Activated CD4-positive, alpha-beta T cell treated with anti-CD3 and anti-CD28 coated beads for 24 hours (primary cell): ENCODE measurements around the gene RPA3.
"Not testable (repeated sequence)": the region's sequence is repeated elsewhere in the genome, so short reads cannot be mapped to it uniquely, and the experiment has no call there.

ENCODE experiments used
- DNase-seq, 2 donors: peaks; one replicate each; pipeline ENCODE4 v3.0.0-alpha.2; 2020; ENCODE audit warnings: low read depth in 2 of 2

Gene RPA3

DNA sequence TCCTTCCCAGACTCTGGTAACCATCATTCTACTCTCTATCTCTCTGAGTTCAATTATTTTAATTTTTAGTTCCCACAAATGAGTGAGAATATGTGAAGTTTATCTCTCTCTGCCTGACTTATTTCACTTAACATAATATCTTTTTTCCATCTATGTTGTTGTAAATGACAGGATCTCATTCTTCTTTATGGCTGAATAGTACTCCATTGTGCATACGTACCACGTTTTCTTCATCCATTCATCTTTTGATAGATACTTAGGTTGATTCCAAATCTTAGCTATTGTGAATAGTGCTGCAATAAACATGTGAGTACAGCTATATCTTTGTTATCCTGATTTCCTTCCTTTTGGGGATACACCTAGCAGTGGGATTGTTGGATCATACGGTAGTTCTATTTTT, 23.9 kb downstream of the RPA3 start:
- DNase-seq: no peak

- no peak for DNase-seq
Observed at GRCh38 chr7:7693881-7694280, 24.5 kb downstream of the RPA3 start.

DNA sequence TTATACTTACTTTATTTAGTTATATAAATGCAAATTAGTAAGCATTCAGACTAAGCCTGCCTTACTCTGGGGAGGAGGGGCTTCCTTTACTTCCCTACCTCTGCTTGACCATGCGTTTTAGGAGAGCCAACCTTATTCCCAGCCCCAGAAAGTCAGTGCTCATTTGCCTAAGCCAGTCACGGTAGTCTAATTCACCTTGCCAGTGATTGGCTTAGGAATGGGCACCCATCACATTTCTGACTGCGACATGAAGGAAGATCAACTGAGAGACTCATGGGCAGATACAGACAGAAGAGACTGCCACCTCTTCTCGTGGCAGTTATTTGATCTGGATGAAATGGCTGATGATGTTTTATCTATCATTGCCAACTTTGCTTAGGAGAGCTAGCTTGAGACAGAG, 29.5 kb downstream of the RPA3 start:
- no peak for DNase-seq

DNA sequence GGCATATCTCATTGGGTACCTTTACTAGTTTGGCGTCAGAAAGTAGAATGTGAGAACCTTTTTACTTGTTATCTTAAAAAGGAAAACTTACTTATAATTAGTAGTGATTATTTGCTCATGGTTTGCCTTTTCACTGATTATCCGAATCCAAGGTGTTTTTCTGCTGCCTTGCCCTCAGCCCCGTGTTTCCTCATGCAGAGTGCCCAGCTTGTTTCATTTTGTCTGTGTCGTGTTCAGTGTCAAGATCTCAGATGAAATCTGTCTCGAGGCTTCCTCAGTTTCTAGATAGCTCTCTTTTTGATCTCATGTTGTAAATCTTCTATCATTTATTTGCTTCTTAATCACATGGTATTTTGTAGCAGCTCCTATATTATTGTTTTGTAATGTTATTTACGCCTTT, 30.1 kb downstream of the RPA3 start:
- DNase-seq: no peak

DNA sequence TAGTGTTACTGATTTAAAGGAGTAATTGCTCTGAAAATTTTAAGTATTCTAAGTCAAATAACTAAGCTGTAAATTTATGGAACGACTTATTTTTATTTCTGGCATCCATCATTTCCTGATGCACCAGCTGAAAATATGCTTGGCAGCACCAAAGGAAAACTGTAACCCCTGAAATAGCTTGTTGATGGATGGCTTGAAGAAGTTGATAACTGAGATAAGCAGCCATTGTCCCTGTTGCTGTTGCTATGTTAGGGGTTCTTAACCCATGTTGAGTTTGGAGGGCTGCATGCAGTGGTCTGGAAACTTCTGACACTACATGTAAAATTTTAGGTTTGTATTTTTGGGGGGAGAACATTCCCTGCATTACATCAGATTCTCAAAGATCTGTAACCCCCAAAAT, 30.6 kb downstream of the RPA3 start:
- no peak for DNase-seq

- no peak for DNase-seq
Observed at GRCh38 chr7:7686811-7687508, 31.4 kb downstream of the RPA3 start.

DNA sequence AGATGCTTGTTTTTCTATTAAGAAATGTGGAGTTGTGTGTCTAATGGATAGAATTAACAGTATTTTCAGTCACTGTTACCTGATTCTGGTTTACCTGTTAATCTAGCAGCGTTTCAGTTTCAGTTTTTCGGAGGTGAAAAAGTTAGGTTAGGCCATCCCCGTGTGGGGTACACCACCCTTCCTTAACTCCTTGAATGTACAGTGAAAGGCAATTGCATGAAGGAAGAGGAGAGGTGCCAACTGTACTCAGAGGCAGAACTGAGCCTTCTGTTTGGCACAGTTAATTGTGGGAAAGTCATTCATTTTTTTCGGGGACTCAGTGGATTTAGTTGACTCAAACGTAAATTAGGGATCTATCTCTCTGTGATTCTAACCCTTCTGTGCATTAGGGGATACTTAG, 35.5 kb downstream of the RPA3 start:
- no peak for DNase-seq

DNA sequence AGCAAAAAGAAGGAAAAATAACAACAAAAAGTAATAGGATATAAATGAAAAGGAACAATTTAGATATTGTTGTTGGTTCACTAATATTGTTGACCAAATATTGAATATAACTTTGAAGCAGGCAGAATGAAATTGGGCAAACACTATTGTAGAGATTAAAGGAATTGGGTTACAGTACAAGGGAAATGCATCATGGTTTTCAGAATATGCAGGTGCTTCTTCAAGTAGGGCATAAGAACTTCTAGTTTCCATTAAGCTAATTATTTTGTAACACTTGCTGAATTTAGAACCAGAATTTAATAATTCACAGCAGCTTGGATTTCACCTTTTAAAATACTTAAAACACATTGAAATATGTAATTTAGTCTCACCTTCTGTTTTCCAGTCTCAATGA, 36.5 kb downstream of the RPA3 start:
- no peak for DNase-seq

DNA sequence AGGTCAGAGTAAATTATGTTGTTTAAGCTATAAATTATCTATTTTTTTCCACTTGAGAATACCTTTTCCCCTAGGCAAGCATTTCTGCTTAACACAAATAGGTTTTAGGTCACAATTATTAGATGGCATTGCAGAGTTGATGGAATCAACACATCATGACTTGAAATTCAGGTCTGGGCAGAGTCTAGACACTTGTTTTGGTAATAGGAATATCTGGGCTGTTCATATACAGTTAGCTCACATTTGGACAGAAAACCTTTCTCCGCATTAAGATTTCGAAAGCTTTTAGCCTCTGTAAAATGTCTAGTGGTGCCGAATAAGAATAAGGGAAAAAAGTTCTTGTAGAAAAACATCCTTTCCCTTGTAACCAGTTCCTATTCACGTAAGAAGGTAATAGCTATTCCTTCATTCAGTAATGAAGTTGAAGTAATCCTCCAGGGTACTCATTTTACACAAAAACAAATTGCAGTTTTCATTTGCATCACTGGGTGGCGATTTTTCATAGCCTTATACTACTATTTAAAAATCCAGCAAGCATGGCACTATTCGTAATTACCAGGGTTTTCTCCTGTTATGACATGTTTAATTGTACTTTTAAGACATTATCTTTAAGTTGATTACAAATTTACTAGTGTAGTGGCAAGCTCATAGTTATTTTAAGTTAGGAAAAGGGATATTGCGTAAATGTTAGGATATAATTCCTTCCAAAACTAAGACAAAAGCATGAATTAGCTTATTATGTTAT, 37.0 kb downstream of the RPA3 start:
- DNase-seq: peak in 1 of 2 donors; percentile 17

- not testable (repeated sequence) for DNase-seq
Observed at GRCh38 chr7:7679640-7680039, 38.8 kb downstream of the RPA3 start.

GRCh38 chr7:7675686-7676085, 42.7 kb downstream of the RPA3 start:
- no peak for DNase-seq

GRCh38 chr7:7673240-7673550, 45.2 kb downstream of the RPA3 start:
- DNase-seq: no peak

- no peak for DNase-seq
Observed at GRCh38 chr7:7672545-7673239, 45.7 kb downstream of the RPA3 start.

DNA sequence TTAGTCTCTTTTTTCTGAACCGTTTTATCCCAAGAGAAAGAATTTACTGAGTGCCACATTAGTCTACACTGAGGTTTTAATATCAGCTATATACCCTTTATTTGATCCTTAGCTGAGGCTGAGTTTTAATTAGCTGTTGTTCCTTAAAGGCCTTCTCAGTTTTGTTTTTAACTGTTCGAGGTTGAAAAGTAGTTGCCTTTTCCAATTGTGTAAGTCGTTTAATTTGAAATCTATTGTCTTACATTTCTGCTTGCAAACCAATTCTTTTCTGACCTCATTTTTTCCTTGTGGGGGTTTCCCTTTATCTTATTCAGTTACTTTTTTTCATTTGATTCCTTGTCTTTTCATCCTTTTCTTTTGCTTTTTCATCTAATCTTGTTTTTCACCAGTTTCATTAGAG, 47.0 kb downstream of the RPA3 start:
- DNase-seq: no peak

DNA sequence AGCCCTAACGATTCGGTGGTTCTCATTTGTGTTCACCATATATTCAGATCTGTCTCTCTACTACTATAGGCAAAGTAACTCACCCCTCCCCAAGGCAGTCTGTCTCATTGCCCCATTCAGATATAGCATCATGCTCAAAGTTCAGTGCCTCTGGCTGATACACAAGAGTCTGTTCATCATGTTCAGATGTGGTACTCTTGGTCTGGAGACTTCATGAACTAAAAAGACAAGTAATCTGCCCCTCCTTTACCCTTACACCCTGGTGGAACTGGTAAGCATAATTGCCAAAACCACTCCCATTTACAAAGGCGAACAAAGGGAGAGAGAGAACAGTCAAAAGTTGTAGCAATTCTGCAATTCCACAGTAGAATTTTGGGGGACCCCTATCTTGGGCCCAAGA, 47.9 kb downstream of the RPA3 start:
- no peak for DNase-seq

- DNase-seq: no peak
Observed at GRCh38 chr7:7668706-7669105, 49.7 kb downstream of the RPA3 start.

DNA sequence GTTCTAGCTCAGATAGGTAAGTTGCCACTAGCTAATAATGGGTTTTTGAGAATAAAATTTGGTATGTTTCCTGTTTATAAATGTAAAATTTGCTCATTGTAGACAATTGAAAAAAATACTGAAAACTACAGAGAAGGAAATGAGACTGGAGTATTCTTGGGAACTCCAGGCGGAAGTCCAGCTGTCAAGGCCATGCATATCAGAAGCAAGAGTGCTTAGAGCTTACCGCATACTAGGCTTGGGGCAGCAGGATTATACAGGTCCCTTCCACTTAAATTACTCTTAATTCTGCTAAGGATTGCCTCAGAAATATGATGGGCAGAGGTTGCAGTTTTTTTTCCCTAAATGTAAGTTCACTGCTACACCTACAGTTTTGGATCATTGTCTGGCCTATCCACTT, 51.2 kb downstream of the RPA3 start:
- DNase-seq: no peak

DNA sequence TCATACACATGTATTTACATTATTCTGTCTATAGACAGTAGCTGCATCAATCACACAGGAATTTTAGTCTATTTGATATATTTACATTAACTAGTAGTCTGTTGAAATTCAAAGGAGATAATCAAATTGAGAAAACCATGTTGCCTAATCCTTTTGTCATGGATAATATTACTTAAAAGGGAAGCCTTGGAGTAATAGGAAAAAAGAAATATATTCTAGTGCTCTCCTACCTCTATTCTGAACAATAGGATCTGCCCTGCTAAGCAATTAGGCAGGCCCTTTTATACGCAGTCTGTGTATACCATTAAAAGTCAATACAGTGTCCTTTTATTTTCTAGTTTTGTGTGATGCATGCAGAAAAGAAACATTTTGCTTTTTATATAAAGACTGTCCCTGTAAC, 53.4 kb downstream of the RPA3 start:
- no peak for DNase-seq

DNA sequence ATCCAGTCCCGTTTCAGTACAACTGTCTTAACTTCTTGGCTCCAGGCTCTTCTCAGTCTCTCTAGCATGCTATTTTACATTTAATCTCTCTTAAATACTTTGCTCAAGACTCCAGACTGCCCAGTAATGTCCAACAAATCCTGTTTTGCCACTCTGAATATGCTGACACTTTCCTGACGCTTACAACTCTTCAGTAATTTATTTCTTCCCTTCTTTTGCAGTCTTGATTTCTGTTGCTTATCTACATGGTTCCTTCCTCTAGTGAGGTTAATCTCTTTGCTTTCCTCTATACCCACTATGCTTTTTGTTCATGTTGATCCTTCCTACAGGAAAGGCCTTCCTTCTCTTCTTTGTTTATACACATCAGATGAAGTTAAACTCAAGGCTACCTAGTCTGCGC, 54.1 kb downstream of the RPA3 start:
- no peak for DNase-seq

DNA sequence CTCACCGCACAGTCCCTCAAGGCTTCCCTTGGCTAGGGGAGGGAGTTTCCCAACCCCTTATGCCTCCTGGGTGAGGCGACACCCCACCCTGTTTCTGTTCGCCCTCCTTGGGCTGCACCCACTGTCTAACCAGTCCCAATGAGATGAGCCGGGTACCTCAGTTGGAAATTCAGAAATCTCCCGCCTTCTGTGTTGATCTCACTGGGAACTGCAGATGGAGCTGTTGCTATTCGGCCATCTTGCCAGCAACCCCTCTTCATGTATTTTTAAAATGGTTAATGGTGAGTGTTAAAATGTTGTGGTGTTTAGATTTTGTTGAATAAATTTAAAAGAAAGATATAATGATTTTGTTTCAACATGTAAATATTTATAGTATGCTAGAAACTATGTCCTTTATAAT, 55.9 kb downstream of the RPA3 start:
- DNase-seq: no peak

DNA sequence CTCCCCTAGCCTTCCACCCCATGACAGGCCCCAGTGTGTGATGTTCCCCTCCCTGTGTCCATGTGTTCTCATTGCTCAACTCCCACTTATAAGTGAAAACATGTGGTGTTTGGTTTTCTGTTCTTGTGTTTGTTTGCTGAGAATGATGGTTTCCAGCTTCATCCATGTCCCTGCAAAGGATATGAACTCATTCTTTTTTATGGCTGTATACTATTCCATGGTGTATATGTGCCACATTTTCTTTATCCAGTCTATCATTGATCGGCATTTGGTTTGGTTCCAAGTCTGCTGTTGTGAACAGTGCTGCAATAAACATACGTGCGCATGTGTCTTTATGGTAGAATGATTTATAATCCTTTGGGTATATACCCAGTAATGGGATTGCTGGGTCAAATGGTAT, 61.9 kb downstream of the RPA3 start:
- not testable (repeated sequence) for DNase-seq

- DNase-seq: no peak
Observed at GRCh38 chr7:7654964-7655715, 63.3 kb downstream of the RPA3 start.
